Left ventricle myocardium superior (tissue), 1 donor: ENCODE measurements around the gene GRIA4. TPM values are rescaled to one million over a fixed set of nuclear protein-coding genes. Genes with fewer than 3 reads are reported as not detected.
"Not testable (repeated sequence)": the region's sequence is repeated elsewhere in the genome, so short reads cannot be mapped to it uniquely, and the experiment has no call there.

Experiments used
- ATAC-seq: fragments of 200-7000 bp; cut with Tn5 transposase; one replicate; pipeline ENCODE4 v1.9.1; 2020; ENCODE audit warnings: mild to moderate bottlenecking, moderate library complexity
- DNase-seq: peaks from one replicate; pipeline ENCODE4 v3.0.0-alpha.2; 2020
- intact Hi-C: fragments of 100-400 bp; cut with micrococcal nuclease; formaldehyde crosslinking; loops from one replicate; pipeline ENCODE4 v1.11.0; 2022
- total RNA-seq: library from RNA; stranded (reverse); fragmentation: NEBNext Ultra II Directional; extraction: Animal tissue kit (Norgen Biotek cat#: 25700); gene quantifications from one replicate; pipeline ENCODE4 v1.2.1, GENCODE V29; 2021
- donor health status: DM: no; HTN: yes; CAD: no; lungs with severe emphysema.

The GRIA4 gene
- total RNA-seq, 1 donor from 2014 or later: not detected

GRCh38 chr11:105827906-105828305 is 218.0 kb downstream of the GRIA4 start:
- intact Hi-C loops: no loop called here
- DNase-seq (no peak), ATAC-seq (no peak)

- DNase-seq (no peak), ATAC-seq (no peak)
- intact Hi-C loops: no loop called here
Observed at GRCh38 chr11:105829084-105829483, 219.2 kb downstream of the GRIA4 start.

GRCh38 chr11:105834461-105834860 is 224.6 kb downstream of the GRIA4 start:
- intact Hi-C loops: no loop called here
- ATAC-seq: no peak
- DNase-seq: no peak

GRCh38 chr11:105838668-105839384 is 229.0 kb downstream of the GRIA4 start:
- intact Hi-C loops: no loop called here
- no peak for ATAC-seq
- no peak for DNase-seq

- intact Hi-C loops: no loop called here
- ATAC-seq: no peak
- DNase-seq: no peak
Observed at GRCh38 chr11:105840391-105840790, 230.5 kb downstream of the GRIA4 start.

GRCh38 chr11:105852403-105852802 is 242.5 kb downstream of the GRIA4 start:
- DNase-seq: no peak
- ATAC-seq: no peak
- intact Hi-C loops: no loop called here

- DNase-seq (no peak), ATAC-seq (no peak)
- intact Hi-C loops: no loop called here
Observed at GRCh38 chr11:105854269-105854668, 244.4 kb downstream of the GRIA4 start.

GRCh38 chr11:105856954-105857353 is 247.1 kb downstream of the GRIA4 start:
- ATAC-seq: no peak
- DNase-seq: no peak
- intact Hi-C loops: no loop called here

GRCh38 chr11:105857728-105858127 is 247.9 kb downstream of the GRIA4 start:
- intact Hi-C loops: no loop called here
- DNase-seq (no peak), ATAC-seq (no peak)

- no peak for ATAC-seq
- no peak for DNase-seq
- intact Hi-C loops: no loop called here
Observed at GRCh38 chr11:105858841-105859240, 249.0 kb downstream of the GRIA4 start.

- no peak for ATAC-seq
- DNase-seq: no peak
- intact Hi-C loops: no loop called here
Observed at GRCh38 chr11:105860105-105860504, 250.2 kb downstream of the GRIA4 start.

- DNase-seq (no peak), ATAC-seq (no peak)
- intact Hi-C loops: no loop called here
Observed at GRCh38 chr11:105861225-105861624, 251.4 kb downstream of the GRIA4 start.

GRCh38 chr11:105862736-105863367 is 253.0 kb downstream of the GRIA4 start:
- ATAC-seq: no peak
- intact Hi-C loops: no loop called here
- DNase-seq: no peak

GRCh38 chr11:105863523-105863922 is 253.7 kb downstream of the GRIA4 start:
- ATAC-seq: no peak
- intact Hi-C loops: no loop called here
- DNase-seq: no peak

GRCh38 chr11:105867742-105868141 is 257.9 kb downstream of the GRIA4 start:
- intact Hi-C loops: no loop called here
- no peak for DNase-seq
- ATAC-seq: no peak

GRCh38 chr11:105868762-105869285 is 259.0 kb downstream of the GRIA4 start:
- ATAC-seq (no peak), DNase-seq (no peak)
- intact Hi-C loops: no loop called here

GRCh38 chr11:105870516-105871113 is 260.7 kb downstream of the GRIA4 start:
- intact Hi-C loops: no loop called here
- no peak for DNase-seq
- no peak for ATAC-seq

- ATAC-seq: no peak
- intact Hi-C loops: no loop called here
- no peak for DNase-seq
Observed at GRCh38 chr11:105878510-105878909, 268.6 kb downstream of the GRIA4 start.

- DNase-seq, ATAC-seq, intact Hi-C loops: not testable (repeated sequence)
Observed at GRCh38 chr11:105878927-105879326, 269.1 kb downstream of the GRIA4 start.

- intact Hi-C loops: no loop called here
Observed at GRCh38 chr11:105881027-105881426, 271.2 kb downstream of the GRIA4 start.

More at GRCh38 chr11:105881027-105881426, 271.2 kb downstream of the GRIA4 start:
- ATAC-seq (no peak), DNase-seq (no peak)
